ENCODE data around the gene PTK7.

PTK7 gene

DNA sequence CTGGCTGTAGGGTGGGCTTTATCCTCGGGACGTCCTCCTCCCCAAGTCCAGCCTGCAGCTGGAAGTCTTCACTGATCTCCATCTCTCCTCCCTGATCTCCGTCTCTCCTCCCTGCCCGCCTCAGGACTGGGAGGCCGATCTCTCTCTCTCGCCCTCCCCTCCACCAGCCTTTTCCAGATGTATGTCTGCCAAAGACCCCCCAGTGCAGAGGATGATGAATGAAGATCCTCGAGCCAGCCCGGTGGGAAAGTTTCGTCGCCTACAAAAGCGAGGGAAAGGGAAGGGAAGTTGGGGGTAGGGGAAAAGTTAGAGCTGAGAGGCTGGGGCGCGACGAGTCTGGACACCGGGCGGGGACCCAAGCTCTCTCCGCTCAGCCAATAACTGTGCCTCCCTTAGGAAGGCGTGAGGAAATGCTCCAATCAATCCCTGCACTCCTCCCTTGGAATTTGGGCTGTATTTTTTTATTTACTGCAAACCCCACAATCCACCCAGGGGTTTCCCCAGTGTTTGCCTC lies 94.4 kb downstream of the PTK7 start:
- TF ChIP-seq, protein P1, sequence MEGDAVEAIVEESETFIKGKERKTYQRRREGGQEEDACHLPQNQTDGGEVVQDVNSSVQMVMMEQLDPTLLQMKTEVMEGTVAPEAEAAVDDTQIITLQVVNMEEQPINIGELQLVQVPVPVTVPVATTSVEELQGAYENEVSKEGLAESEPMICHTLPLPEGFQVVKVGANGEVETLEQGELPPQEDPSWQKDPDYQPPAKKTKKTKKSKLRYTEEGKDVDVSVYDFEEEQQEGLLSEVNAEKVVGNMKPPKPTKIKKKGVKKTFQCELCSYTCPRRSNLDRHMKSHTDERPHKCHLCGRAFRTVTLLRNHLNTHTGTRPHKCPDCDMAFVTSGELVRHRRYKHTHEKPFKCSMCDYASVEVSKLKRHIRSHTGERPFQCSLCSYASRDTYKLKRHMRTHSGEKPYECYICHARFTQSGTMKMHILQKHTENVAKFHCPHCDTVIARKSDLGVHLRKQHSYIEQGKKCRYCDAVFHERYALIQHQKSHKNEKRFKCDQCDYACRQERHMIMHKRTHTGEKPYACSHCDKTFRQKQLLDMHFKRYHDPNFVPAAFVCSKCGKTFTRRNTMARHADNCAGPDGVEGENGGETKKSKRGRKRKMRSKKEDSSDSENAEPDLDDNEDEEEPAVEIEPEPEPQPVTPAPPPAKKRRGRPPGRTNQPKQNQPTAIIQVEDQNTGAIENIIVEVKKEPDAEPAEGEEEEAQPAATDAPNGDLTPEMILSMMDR (IDR thresholded peaks at IDR 0.05; ENCODE audit: borderline replicate concordance, insufficient read depth, low read depth, low read length) = no peak
- H3K4me3 ChIP-seq (ENCODE audit: low read depth, low read length) = peak overlapping the region; percentile 44

DNA sequence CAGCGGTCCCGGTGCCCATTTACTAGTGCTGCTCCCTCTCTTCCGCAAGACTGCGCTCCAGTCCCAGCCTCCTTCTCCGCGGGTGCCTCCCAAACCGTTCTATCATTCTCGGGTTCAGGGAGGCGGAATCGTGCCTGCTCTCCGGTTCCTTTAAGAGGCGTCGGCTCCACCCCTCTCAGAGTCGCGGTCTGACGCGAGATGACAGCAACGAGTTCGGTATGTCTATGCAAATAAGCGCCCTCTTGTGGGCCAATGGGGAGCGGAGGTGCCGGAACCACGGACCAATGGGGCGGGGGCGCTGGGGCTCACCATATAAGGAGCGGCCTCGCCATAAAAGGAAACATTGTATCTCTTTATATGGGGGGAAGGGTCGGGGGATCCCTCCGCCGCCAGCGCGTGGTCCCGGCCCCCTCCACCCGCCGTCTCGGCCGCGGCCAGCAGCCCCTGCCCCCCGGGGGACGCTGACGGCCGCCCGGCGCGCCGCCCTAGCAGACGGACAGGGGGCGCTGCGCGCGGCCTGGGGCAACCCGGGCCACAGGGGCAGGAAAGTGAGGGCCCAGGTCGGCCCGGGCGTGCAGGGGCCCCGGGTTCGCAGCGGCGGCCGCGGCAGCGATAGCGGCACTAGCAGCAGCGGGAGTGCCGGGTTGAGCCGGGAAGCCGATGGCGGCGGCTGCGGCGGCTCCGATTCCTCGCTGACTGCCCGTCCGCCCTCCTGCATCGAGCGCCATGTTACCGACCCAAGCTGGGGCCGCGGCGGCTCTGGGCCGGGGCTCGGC lies 95.0 kb downstream of the PTK7 start, which contains the start of gene SRF:
Gene SRF, plus strand, starts transcription at position 339 of the 776 bp plus-strand sequence. Its CDS starts 388 bp downstream, at position 727.
- peak within 1 kb of the TSS; percentile 74 for H3K4me3 ChIP-seq (ENCODE audit: low read depth, low read length)

DNA sequence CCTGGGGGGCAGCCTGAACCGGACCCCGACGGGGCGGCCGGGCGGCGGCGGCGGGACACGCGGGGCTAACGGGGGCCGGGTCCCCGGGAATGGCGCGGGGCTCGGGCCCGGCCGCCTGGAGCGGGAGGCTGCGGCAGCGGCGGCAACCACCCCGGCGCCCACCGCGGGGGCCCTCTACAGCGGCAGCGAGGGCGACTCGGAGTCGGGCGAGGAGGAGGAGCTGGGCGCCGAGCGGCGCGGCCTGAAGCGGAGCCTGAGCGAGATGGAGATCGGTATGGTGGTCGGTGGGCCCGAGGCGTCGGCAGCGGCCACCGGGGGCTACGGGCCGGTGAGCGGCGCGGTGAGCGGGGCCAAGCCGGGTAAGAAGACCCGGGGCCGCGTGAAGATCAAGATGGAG lies 95.6 kb downstream of the PTK7 start:
- peak overlapping the region; percentile 74 for H3K4me3 ChIP-seq (ENCODE audit: low read depth, low read length)
- TF ChIP-seq, protein P1 (IDR thresholded peaks at IDR 0.05; ENCODE audit: borderline replicate concordance, insufficient read depth, low read depth, low read length) = no peak

More for the DNA sequence above, 95.0 kb downstream of the PTK7 start, which contains the start of gene SRF:
- TF ChIP-seq, protein P1 (IDR thresholded peaks at IDR 0.05; ENCODE audit: borderline replicate concordance, insufficient read depth, low read depth, low read length) = peak; percentile 84

DNA sequence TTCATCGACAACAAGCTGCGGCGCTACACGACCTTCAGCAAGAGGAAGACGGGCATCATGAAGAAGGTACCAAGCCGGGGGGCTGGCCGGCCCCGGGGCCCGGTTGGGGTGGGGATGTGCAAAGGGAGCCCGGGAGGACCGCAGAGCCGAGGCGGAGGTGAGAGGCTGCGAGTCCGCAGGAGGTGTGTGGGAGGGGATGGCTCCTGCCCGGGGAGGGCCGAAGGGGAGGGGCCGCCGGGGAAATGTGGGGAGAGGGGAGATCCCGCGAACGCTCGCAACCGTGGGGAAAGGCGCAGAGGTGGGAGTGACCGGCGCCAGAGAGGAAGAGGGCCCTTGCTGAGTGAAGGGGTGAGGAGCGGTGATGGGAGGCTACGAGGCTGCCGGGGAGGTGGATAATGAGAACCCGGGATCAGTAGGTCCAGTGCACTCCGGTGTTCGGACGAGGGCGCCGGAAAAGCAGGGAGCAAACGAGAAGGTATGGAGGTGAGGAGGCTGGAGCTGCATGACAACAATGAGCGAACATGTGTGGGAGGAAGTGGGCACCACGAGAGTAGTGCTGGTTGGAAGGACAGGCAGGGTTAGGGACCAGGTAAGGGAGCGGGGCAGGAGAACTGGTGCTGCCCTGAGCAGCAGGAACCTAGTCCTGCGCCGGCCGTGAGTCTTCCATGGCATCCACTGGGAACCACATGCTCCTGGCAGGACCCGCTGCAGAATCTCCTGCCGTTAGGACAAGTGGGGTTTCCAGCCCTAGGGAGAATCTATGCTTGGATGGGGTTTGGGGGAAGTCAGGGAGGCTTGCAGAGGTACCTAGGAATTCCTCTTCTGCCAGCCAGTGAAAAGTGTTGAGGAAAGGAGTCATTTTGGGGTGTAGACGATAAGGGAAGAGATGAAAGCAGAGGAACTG lies 96.2 kb downstream of the PTK7 start:
- H3K4me3 ChIP-seq (ENCODE audit: low read depth, low read length) = peak overlapping the region; percentile 74
- TF ChIP-seq, protein P1 (IDR thresholded peaks at IDR 0.05; ENCODE audit: borderline replicate concordance, insufficient read depth, low read depth, low read length) = no peak

DNA sequence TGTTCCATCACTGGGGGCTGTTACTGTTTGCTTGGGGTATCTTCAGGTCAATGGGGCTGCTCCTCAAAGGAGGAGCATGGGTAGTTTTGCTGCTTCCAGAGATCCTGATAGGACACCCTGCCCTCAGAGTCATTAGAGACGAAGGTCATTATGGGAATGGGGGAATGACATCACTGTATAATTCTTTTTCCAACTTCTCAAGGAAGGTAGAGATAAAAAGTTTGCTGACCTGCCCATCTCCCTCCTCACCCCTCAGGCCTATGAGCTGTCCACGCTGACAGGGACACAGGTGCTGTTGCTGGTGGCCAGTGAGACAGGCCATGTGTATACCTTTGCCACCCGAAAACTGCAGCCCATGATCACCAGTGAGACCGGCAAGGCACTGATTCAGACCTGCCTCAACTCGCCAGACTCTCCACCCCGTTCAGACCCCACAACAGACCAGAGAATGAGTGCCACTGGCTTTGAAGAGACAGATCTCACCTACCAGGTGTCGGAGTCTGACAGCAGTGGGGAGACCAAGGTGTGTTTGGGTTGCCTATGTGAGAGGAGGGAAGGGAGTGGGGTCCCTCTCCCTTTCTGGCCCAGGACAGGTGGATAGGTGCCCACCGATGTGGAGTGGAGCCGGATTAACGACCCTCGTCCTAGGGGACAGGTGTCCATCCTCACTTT lies 97.6 kb downstream of the PTK7 start:
- TF ChIP-seq, protein P1 (IDR thresholded peaks at IDR 0.05; ENCODE audit: borderline replicate concordance, insufficient read depth, low read depth, low read length) = no peak
- peak overlapping the region; percentile 74 for H3K4me3 ChIP-seq (ENCODE audit: low read depth, low read length)

DNA sequence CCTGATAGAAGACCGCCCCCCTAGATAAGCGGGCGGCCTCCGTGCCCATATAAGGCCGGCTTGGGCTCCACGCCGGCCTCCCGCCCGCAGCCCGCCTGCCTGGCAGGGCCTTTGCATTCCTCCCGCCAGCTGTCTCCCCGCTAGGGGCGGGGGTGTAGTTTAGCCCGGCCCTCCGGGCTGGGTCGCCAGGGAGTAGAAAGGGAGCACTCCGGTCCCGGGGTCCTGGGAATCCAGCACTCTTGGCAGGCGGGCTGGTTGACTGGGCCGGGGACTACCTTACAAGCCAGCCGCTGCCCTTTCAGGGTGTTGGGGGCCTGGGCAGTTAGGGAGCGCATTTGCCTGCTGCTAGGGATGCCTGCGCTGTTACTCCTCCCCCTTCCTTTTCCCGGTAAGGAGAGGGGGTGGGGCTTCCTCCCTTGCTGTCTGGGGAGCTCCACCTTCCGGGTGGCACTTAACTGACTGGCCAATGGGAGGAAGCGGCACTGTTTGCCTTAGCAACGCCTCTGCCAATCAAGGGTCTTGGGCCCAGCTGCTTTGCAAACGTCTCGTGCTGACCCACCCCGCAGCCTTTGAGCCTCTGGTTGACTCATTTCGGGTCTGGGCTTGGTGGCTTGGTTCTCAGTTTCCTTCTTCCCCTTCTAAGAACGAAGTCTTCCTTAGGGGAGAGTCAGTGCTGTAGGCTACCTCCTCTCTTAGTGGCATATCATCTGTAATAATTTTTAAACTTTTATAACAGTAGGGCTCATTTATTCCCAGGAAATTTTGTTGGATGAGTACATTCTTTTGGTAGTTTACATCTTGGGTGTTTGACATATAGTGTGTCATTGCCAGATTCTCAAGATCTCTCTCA lies 98.4 kb downstream of the PTK7 start:
- TF ChIP-seq, protein P1 (IDR thresholded peaks at IDR 0.05; ENCODE audit: borderline replicate concordance, insufficient read depth, low read depth, low read length) = no peak
- H3K4me3 ChIP-seq (ENCODE audit: low read depth, low read length) = peak overlapping the region; percentile 29
